ENCODE data around the gene POLR1C. TPM values are rescaled to one million over a fixed set of nuclear protein-coding genes. Genes with fewer than 3 reads are reported as not detected.

POLR1C gene
- total RNA-seq, 1 donor, result 28.6 TPM

GRCh38 chr6:43494766-43495165, 22.1 kb upstream of the POLR1C start:
- H3K27me3 ChIP-seq (ENCODE audit: insufficient read depth, low read length), result no peaks in the 10 kb centered on the region
- DNase-seq (ENCODE audit: insufficient read length, low spot score, missing footprints), result peak; percentile 84
- no peak overlapping the region for H2AFZ ChIP-seq (ENCODE audit: low read length)
- no peak overlapping the region for H3K27ac ChIP-seq (ENCODE audit: low read depth, low read length)
- peaks cover 19% of the 10 kb centered on the region for H3K36me3 ChIP-seq (ENCODE audit: insufficient read depth, low read length)
- no peaks in the 10 kb centered on the region for H3K9me3 ChIP-seq (ENCODE audit: low read depth, low read length)
- H3K4me2 ChIP-seq (ENCODE audit: insufficient read depth, low read length), result no peak overlapping the region
- peaks cover 39% of the 10 kb centered on the region for H4K20me1 ChIP-seq (ENCODE audit: insufficient read depth, low read length)
- H3K79me2 ChIP-seq (ENCODE audit: insufficient read depth, low read length), result peaks cover 42% of the 10 kb centered on the region
- TF ChIP-seq CTCF (IDR thresholded peaks at IDR 0.05; ENCODE audit: extremely low read depth, low read depth, low read length), result no peak
- peaks cover 55% of the 10 kb centered on the region for H3K4me1 ChIP-seq (ENCODE audit: insufficient read depth, low read length)
- H3K4me3 ChIP-seq (ENCODE audit: insufficient read depth, low read length), result no peak overlapping the region

GRCh38 chr6:43495409-43495941, 21.4 kb upstream of the POLR1C start:
- H3K4me3 ChIP-seq (ENCODE audit: insufficient read depth, low read length), result no peak overlapping the region
- H3K27ac ChIP-seq (ENCODE audit: low read depth, low read length), result peak overlapping the region; percentile 49

GRCh38 chr6:43496370-43497128, 20.3 kb upstream of the POLR1C start:
- Histone ChIP-seq H2AFZ (ENCODE audit: low read length) (no peak overlapping the region), H3K4me2 (ENCODE audit: insufficient read depth, low read length) (peak overlapping the region; percentile 56), H3K36me3 (ENCODE audit: insufficient read depth, low read length) (peaks cover 33% of the 10 kb centered on the region), H3K4me1 (ENCODE audit: insufficient read depth, low read length) (peaks cover 55% of the 10 kb centered on the region), H4K20me1 (ENCODE audit: insufficient read depth, low read length) (peaks cover 37% of the 10 kb centered on the region), H3K79me2 (ENCODE audit: insufficient read depth, low read length) (peaks cover 41% of the 10 kb centered on the region), H3K9me3 (ENCODE audit: low read depth, low read length) (no peaks in the 10 kb centered on the region), H3K27ac (ENCODE audit: low read depth, low read length) (peak overlapping the region; percentile 49), H3K27me3 (ENCODE audit: insufficient read depth, low read length) (no peaks in the 10 kb centered on the region), H3K4me3 (ENCODE audit: insufficient read depth, low read length) (no peak overlapping the region)
- TF ChIP-seq CTCF (IDR thresholded peaks at IDR 0.05; ENCODE audit: extremely low read depth, low read depth, low read length), result peak; percentile 67
- peak; percentile 97 for DNase-seq (ENCODE audit: insufficient read length, low spot score, missing footprints)

More at GRCh38 chr6:43495409-43495941, 21.4 kb upstream of the POLR1C start:
- Histone ChIP-seq H3K4me2 (ENCODE audit: insufficient read depth, low read length) (peak overlapping the region; percentile 56), H3K9me3 (ENCODE audit: low read depth, low read length) (no peaks in the 10 kb centered on the region), H3K27me3 (ENCODE audit: insufficient read depth, low read length) (no peaks in the 10 kb centered on the region), H3K79me2 (ENCODE audit: insufficient read depth, low read length) (peaks cover 41% of the 10 kb centered on the region), H2AFZ (ENCODE audit: low read length) (no peak overlapping the region), H3K36me3 (ENCODE audit: insufficient read depth, low read length) (peaks cover 25% of the 10 kb centered on the region), H3K4me1 (ENCODE audit: insufficient read depth, low read length) (peaks cover 55% of the 10 kb centered on the region), H4K20me1 (ENCODE audit: insufficient read depth, low read length) (peaks cover 37% of the 10 kb centered on the region)
- TF ChIP-seq CTCF (IDR thresholded peaks at IDR 0.05; ENCODE audit: extremely low read depth, low read depth, low read length), result peak; percentile 32
- DNase-seq (ENCODE audit: insufficient read length, low spot score, missing footprints), result peak; percentile 89

- peak overlapping the region; percentile 49 for H3K27ac ChIP-seq (ENCODE audit: low read depth, low read length)
- H4K20me1 ChIP-seq (ENCODE audit: insufficient read depth, low read length), result peaks cover 33% of the 10 kb centered on the region
- H3K4me3 ChIP-seq (ENCODE audit: insufficient read depth, low read length), result no peak overlapping the region
- H3K27me3 ChIP-seq (ENCODE audit: insufficient read depth, low read length), result no peaks in the 10 kb centered on the region
- H2AFZ ChIP-seq (ENCODE audit: low read length), result no peak overlapping the region
- no peaks in the 10 kb centered on the region for H3K9me3 ChIP-seq (ENCODE audit: low read depth, low read length)
- peaks cover 49% of the 10 kb centered on the region for H3K4me1 ChIP-seq (ENCODE audit: insufficient read depth, low read length)
- TF ChIP-seq CTCF (IDR thresholded peaks at IDR 0.05; ENCODE audit: extremely low read depth, low read depth, low read length), result no peak
- peak; percentile 80 for DNase-seq (ENCODE audit: insufficient read length, low spot score, missing footprints)
- peak overlapping the region; percentile 56 for H3K4me2 ChIP-seq (ENCODE audit: insufficient read depth, low read length)
- peaks cover 41% of the 10 kb centered on the region for H3K79me2 ChIP-seq (ENCODE audit: insufficient read depth, low read length)
- H3K36me3 ChIP-seq (ENCODE audit: insufficient read depth, low read length), result peaks cover 36% of the 10 kb centered on the region
Observed at GRCh38 chr6:43497129-43497396, 19.8 kb upstream of the POLR1C start.
